ENCODE data around the gene CRYBA4.

CRYBA4 gene

GRCh38 chr22:26587991-26588613, 33.7 kb upstream of the CRYBA4 start:
- H3K27ac ChIP-seq, result no peak overlapping the region
- TF ChIP-seq, protein P1, sequence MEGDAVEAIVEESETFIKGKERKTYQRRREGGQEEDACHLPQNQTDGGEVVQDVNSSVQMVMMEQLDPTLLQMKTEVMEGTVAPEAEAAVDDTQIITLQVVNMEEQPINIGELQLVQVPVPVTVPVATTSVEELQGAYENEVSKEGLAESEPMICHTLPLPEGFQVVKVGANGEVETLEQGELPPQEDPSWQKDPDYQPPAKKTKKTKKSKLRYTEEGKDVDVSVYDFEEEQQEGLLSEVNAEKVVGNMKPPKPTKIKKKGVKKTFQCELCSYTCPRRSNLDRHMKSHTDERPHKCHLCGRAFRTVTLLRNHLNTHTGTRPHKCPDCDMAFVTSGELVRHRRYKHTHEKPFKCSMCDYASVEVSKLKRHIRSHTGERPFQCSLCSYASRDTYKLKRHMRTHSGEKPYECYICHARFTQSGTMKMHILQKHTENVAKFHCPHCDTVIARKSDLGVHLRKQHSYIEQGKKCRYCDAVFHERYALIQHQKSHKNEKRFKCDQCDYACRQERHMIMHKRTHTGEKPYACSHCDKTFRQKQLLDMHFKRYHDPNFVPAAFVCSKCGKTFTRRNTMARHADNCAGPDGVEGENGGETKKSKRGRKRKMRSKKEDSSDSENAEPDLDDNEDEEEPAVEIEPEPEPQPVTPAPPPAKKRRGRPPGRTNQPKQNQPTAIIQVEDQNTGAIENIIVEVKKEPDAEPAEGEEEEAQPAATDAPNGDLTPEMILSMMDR (conservative IDR thresholded peaks at IDR 0.05), result no peak

GRCh38 chr22:26588729-26589366, 32.9 kb upstream of the CRYBA4 start:
- H3K27ac ChIP-seq, result peak overlapping the region; percentile 61; the same call in 1 of the 2 replicates
- TF ChIP-seq, protein P1 (conservative IDR thresholded peaks at IDR 0.05), result no peak

- peak overlapping the region; percentile 61; the same call in 1 of the 2 replicates for H3K27ac ChIP-seq
- TF ChIP-seq, protein P1 (conservative IDR thresholded peaks at IDR 0.05), result no peak
Measured at GRCh38 chr22:26589367-26589844, 32.4 kb upstream of the CRYBA4 start.

- TF ChIP-seq, protein P1 (conservative IDR thresholded peaks at IDR 0.05), result no peak
- peak within 1 kb of the TSS; percentile 61; the same call in 1 of the 2 replicates for H3K27ac ChIP-seq
Measured at GRCh38 chr22:26589845-26590736, 31.7 kb upstream of the CRYBA4 start, which contains the start of gene TPST2. Gene TPST2 (minus strand): TSS chr22:26590132. CDS start chr22:26541630, 48,502 bp downstream.

- TF ChIP-seq, protein P1 (conservative IDR thresholded peaks at IDR 0.05), result no peak
- no peak overlapping the region for H3K27ac ChIP-seq
Measured at GRCh38 chr22:26592421-26592891, 29.3 kb upstream of the CRYBA4 start.

DNA sequence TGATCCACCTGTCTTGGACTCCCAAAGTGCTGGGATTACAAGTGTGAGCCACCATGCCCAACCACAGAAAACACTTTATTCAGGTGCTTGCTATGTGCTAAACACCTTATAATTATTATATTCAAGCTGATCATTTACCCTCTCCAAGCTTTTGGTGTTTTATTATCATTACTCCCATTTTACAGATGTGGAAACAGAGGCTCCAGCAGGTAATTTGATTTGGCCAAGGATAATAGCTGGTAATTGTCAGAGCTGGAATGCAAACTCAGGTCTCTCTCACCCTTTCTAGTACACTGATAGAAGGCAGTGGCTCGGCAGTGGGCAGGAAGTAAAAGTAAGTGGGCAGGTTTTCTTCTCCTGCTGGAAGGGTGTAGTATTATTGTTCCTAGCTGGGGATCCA, 28.0 kb upstream of the CRYBA4 start:
- no peak overlapping the region for H3K27ac ChIP-seq

More for the DNA sequence above, 28.0 kb upstream of the CRYBA4 start:
- TF ChIP-seq, protein P1 (conservative IDR thresholded peaks at IDR 0.05), result no peak
